PC-9 (cell line): ENCODE results near the gene SLC26A4.

Experiments used
- EZH2 ChIP-seq: fragments of 200-600 bp; sonication (generic); IDR thresholded peaks from 2 replicates; pipeline ENCODE4 v1.8.0; 2017; ENCODE audit warnings: antibody characterized with exemption, low read depth
- TF ChIP-seq, protein P1 (sequence below): fragments of 200-600 bp; sonication (generic); conservative IDR thresholded peaks from 2 replicates; pipeline ENCODE4 v1.6.1; 2017; ENCODE audit warnings: mixed run types, antibody characterized with exemption, mild to moderate bottlenecking, moderate library complexity

DNA sequence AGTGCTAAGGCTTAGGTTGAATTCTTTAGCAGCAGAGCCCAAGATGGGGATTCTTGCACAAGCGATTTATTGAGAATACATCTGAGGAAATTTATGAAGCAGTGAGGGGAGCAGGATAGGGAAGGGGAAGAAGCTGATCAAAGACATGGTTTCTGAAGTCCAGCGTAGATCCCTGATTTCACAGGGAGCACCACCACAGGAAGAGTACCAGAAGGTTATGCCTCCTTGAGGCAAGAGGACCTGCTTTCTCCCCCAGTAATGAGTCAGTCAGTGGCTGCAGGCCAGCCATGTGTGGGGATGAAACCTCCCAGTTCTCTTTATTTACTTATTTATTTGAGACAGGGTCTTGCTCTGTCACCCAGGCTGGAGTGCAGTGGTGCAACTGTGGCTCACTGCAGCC lies 48.3 kb downstream of the SLC26A4 start:
- no peak for TF ChIP-seq EZH2
- TF ChIP-seq, protein P1, sequence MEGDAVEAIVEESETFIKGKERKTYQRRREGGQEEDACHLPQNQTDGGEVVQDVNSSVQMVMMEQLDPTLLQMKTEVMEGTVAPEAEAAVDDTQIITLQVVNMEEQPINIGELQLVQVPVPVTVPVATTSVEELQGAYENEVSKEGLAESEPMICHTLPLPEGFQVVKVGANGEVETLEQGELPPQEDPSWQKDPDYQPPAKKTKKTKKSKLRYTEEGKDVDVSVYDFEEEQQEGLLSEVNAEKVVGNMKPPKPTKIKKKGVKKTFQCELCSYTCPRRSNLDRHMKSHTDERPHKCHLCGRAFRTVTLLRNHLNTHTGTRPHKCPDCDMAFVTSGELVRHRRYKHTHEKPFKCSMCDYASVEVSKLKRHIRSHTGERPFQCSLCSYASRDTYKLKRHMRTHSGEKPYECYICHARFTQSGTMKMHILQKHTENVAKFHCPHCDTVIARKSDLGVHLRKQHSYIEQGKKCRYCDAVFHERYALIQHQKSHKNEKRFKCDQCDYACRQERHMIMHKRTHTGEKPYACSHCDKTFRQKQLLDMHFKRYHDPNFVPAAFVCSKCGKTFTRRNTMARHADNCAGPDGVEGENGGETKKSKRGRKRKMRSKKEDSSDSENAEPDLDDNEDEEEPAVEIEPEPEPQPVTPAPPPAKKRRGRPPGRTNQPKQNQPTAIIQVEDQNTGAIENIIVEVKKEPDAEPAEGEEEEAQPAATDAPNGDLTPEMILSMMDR: no peak
